Measurements from ENCODE around the gene FKBP1A.

The FKBP1A gene

GRCh38 chr20:1377984-1378734 lies 14.7 kb downstream of the FKBP1A start:
- TF ChIP-seq CTCF (IDR thresholded peaks at IDR 0.05; ENCODE audit: low read length, missing control alignments) = no peak
- H3K4me3 ChIP-seq (replicated peaks; ENCODE audit: low read depth, low read length) = no peak overlapping the region
- DNase-seq (ENCODE audit: low read depth) = no peak

- no peak overlapping the region for H3K4me3 ChIP-seq (replicated peaks; ENCODE audit: low read depth, low read length)
- TF ChIP-seq CTCF (IDR thresholded peaks at IDR 0.05; ENCODE audit: low read length, missing control alignments) = no peak
- no peak for DNase-seq (ENCODE audit: low read depth)
These were observed 15.4 kb downstream of the FKBP1A start for GRCh38 chr20:1377341-1377871.

- H3K4me3 ChIP-seq (replicated peaks; ENCODE audit: low read depth, low read length) = no peak overlapping the region
- no peak for TF ChIP-seq CTCF (IDR thresholded peaks at IDR 0.05; ENCODE audit: low read length, missing control alignments)
- DNase-seq (ENCODE audit: low read depth) = no peak
These were observed 16.2 kb downstream of the FKBP1A start for GRCh38 chr20:1376408-1377270.

GRCh38 chr20:1376007-1376406 lies 16.8 kb downstream of the FKBP1A start:
- no peak overlapping the region for H3K4me3 ChIP-seq (replicated peaks; ENCODE audit: low read depth, low read length)
- no peak for TF ChIP-seq CTCF (IDR thresholded peaks at IDR 0.05; ENCODE audit: low read length, missing control alignments)
- DNase-seq (ENCODE audit: low read depth) = no peak

- no peak overlapping the region for H3K4me3 ChIP-seq (replicated peaks; ENCODE audit: low read depth, low read length)
- peak; percentile 92 for DNase-seq (ENCODE audit: low read depth)
- TF ChIP-seq CTCF (IDR thresholded peaks at IDR 0.05; ENCODE audit: low read length, missing control alignments) = no peak
These were observed 17.3 kb downstream of the FKBP1A start for GRCh38 chr20:1375515-1375914.

GRCh38 chr20:1374246-1374645 lies 18.6 kb downstream of the FKBP1A start:
- no peak overlapping the region for H3K4me3 ChIP-seq (replicated peaks; ENCODE audit: low read depth, low read length)
- TF ChIP-seq CTCF (IDR thresholded peaks at IDR 0.05; ENCODE audit: low read length, missing control alignments) = peak; percentile 29

More at GRCh38 chr20:1374246-1374645, 18.6 kb downstream of the FKBP1A start:
- DNase-seq (ENCODE audit: low read depth) = peak; percentile 91
